Renal cortical epithelial cell (primary cell): Measurements from ENCODE around the gene SRRM5. TPM values are rescaled to one million over a fixed set of nuclear protein-coding genes. Genes with fewer than 3 reads are reported as not detected.
"Not testable (repeated sequence)": the region's sequence is repeated elsewhere in the genome, so short reads cannot be mapped to it uniquely, and the experiment has no call there.

Experiments
- DNase-seq: peaks from one replicate; pipeline ENCODE4 v3.0.0-alpha.2; 2011; ENCODE audit warnings: low read depth
- total RNA-seq: library from RNA; depleted of rRNA; stranded (reverse); fragments of >200 nt; gene quantifications from 2 replicates; pipeline ENCODE4 v1.2.3, GENCODE V29; 2014

Gene SRRM5
- total RNA-seq, 1 donor from 2014 or later: 0.05 TPM

DNA sequence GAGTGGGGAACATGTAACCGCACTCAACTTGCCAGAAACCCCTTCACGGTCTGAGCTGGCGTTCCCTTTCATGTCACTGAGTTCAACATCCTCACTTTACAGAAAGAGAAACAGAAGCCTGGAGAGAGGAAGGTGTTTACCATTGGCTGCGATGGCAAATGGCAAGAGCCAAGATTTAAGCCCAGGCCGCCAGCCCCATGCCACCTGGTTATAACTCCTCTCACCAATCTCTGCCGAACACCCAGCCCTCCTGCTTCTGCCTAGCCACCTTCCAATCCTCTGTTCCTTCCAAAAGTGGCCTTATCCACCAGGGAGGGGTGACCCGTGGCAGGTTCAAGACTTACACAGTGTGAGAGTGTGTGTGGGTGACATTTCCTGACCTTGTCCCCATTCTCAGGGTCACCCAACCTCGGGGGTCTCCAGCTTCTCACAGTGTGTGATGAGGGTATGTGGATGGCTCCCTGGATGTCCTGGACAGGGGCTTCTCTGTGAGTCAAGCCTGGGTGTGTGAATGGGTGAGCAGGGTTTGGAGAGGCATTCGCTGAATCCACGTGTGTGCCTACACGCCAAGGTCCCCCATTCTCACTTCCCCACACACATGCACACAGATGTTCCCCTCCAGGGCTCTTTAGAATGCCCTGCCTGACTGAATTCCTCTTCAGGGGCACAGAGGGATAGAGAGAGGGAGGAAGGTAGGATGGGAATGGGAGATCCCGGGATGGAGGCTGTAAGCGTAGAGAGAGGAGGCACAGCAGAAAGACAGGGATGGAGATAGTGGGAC lies 26.5 kb downstream of the SRRM5 start:
- no peak for DNase-seq

DNA sequence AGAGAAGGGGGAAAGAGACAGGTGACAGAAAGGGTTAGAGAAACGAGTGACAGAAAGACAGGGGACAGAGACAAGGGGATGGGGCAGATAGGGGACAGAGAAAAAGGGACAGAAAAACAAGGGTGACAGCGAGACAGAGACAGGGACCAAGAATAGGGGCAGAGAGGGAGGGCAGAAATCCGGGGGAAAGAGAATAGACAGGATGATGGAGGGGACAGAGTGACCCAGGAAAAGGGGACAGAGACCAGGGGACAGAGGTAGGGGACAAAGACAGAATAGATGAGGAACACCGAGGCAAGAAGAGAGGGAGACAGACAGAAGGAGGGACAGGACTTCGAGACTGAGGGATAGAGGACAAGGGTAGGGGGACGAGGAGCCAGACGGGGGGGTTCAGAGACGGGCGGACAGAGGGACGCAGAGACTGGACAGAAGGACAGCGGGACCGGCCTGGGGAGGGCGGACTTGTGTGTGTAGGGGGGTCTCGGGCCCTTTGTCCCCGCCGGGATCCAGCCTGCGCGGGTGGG lies 27.2 kb downstream of the SRRM5 start:
- no peak for DNase-seq

DNA sequence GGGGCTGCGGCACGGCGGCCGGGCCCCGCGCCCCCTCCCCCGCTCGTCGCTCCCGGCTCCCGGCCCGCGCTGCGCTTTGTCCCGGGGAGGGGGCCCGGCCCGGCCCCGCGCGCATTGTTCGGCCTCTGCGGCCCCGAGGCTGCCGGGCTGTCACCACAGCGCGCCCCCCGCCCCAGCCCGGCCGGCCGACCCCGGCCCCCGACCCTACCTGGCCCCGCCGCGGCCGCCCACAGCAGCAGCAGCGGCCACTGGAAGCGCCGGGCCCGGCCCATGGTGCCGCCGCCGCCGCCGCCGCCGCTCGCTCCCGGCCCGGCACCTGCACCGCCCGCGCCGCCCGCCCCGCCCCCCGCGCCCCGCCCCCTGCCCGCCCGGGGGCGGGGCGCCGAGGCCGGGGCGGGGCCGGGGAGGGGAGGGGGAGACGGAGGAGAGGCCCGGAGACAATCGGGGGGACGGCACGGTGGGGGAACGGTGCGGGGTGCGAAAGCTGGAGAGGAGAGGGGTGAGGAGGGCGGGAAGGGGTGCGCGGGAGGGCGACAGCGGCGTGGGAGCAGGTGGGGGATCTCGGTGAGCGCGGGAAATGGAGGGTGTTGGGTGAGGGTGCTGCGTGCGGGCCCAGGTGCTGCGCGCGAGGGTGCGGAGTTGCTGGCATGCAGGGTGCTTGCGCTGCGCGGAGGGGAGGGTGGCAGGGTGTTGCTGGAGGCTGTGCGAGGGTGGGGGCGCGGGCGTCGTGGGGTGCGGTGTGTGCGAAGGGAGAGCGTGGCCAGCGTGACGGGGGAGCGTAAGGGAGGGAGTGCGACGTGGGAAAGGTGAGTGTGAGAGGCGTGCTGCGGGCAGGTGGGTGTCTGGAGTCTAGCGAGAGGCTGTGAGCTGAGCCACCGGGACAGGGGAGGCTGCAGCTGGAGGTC lies 27.9 kb downstream of the SRRM5 start, which contains the start of gene CADM4:
Gene CADM4 (minus strand): TSS at position 332 of the 905 bp plus-strand sequence. CDS start 60 bp downstream, at position 272.
- DNase-seq: no peak

DNA sequence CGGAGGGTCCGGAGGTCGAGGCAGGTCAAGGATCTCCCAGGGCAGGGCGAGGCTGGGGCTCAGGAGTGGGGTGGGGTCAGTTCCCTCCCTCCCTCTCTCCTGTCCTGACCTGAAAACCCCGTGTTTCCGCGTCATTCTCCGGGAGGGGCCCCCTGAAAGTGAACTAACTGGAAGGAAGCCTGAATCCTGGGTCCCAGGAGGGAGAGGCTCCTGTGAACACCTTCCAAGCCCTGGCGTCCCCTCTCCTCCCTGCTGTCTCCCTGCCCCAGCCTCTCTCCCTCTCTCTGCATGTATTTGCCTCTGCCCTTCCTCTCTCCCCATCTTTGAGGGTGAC lies 28.5 kb downstream of the SRRM5 start:
- no peak for DNase-seq

DNA sequence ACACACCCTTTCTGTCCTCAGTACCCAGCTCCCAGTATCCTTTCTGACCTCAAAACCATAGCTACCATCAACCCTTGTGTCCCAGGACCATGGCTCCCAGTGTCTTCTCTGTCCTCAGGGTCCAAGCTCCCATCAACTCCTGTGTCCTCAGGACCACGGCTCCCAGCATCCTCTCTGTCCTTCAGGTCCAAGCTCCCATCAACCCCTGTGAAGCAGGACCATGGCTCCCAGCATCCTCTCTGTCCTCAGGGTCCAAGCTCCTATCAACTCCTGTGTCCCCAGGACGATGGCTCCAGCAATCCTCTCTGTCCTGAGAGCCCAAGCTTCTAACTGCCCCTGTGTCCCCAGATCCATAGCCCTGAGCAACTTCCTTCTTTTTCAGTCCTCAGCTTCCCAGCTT lies 29.4 kb downstream of the SRRM5 start:
- no peak for DNase-seq

DNA sequence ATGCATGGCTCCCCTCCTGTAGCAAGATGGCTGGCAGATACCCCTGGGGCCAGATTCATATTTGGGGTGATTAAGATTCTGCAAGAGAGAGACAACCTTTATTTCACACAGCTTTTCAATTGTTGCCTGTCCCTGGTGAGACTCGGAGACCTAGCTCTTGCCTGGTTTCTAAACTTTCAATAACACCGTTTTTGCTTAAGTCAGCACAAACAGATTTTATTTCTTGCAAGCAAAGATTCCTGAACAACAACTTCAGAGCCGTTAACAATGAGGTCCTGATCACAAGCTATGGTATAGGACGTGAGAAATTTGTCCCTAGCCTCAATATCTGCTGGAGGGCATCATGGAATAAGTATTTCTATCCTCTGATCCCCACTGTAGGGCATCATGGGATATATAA lies 30.6 kb downstream of the SRRM5 start:
- DNase-seq: no peak

DNA sequence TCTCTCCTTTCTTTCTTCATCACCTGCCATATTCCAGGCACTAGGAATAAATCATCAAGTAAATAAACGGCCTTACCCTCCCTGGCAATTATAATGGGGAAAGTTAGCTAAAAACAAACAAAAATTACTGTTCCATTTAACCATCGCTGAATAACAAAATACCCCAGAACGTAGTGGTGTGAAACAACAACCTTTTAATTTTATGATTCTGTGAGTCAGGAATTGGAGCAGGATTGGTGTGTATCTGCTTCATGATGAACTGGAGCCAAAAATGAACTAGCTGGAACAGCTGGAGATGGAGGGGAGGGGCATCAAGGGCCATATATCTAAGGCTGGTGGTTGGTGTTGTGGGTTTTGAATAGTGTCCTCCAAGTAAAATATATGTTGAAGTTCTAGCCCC lies 31.4 kb downstream of the SRRM5 start:
- no peak for DNase-seq

DNA sequence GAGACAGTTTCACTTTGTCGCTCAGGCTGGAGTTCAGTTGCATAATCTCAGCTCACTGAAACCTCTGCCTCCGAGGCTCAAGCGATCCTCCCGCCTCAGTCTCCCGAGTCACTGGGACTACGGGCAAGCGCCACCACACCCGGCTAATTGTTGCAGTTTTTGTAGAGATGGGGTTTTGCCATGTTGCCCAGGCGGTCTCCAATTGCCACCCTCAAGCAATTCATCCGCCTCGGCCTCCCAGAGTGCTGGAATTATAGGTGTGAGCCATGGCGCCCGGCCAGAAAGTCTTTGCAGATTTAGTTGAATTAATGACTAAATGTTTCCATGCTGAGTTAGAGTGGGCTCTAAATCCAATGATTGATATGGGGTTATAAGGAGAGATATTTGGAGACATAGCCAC lies 32.3 kb downstream of the SRRM5 start:
- DNase-seq: no peak

DNA sequence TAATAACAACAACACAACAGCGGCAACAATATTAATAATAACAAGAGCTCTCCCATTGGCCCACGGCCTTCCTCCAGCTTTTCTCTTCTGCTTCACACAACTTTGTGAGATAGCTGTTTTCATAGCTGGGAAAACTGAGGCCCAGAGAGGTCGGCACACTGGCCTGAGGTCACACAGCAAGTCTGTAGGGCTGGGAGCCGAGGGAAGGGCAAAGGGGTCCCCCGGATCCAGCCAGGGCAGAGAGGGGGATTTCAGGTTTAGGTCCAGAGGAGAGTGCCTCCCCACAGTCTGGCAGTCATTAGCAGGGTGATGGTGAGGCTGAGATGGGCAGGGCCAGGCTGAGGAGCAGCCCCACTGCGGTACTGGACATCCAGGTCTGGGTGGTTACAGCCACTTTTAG lies 36.7 kb downstream of the SRRM5 start:
- DNase-seq: no peak

DNA sequence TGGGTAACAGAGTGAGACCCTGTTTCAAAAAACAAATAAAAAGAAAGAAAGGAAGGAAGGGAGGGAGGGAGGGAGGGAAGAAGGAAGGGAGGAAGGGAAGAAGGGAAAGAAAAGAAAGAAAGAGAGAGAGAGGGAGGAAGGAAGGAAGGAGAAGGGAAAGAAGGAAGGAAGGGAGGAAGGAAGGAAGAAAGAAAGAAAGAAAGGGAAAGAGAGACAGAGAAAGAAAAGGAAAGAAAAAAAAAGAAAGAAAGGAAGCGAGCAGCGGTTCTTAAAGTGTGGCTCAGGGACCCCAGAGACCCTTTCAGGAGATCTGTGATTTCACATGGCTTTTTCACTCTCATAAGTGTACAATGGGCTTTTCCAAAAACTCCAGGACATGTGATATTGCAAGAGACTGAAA lies 37.6 kb downstream of the SRRM5 start:
- no peak for DNase-seq

DNA sequence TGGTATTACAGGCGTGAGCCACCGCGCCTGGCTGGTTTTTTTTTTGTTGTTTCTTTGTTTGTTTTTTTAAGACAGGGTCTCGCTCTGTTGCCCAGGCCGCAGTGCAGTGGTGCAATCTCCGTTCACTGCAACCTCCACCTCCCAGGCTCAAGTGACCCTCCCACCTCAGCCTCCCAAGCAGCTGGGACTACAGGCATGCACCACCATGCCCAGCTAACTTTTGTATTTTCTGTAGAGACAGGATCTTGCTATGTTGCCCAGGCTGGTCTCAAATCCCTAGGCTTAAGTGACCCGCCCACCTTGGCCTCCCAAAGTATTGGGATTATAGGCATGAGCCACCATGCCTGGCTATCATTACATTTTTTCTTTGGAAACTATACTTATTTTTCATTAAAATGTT lies 38.4 kb downstream of the SRRM5 start:
- DNase-seq: not testable (repeated sequence)

DNA sequence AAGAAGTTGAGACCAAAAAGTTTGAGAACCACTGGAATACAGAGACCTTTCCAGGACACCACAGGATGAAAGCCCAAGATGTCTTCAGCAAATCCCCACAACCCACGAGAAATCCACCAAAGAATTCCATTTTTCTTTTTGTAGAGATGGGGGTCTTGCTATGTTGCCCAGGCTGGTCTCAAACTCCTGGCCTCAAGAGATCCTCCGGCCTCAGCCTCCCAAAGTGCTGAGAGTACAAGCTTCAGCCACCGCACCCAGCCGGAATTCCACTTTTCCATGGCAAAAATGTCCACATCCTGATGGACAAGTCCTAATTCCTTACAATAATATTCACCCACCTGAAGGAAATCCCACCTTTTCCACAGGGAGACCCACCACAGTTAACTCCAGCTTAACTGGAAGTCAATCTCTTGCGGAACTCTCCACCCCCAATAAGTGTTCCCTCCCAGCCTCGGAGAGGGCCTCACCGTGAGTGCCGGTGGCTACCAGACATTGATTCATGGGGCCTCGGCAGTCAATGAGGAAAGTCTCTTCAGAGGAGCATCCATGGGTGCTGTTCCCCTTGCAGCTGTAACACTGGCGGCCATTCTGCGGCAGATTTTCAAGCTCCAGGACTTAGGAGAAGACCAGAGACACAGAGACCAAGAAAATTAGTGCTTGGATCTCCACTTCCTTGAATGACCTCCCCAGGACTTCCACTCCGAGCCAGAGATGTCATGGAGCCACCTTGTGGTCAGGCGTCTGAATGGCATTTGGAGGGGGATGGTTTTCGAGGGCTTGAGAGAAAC lies 40.1 kb downstream of the SRRM5 start:
- DNase-seq: peak; percentile 65

DNA sequence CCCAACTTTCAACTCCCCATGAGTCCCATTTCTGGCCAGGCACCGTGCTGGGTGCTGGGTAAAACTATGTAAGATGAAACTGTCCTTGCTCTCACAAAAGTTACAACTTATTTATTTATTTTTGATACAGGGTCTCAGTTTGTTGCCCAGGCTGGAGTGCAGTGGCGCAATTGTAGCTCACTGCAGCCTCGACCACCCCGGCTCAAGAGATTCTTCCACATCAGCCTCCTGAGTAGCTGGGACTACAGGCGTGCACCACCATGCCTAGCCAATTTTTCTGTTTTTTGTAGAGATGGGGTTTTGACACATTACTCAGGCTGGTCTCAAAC lies 40.6 kb downstream of the SRRM5 start:
- no peak for DNase-seq

DNA sequence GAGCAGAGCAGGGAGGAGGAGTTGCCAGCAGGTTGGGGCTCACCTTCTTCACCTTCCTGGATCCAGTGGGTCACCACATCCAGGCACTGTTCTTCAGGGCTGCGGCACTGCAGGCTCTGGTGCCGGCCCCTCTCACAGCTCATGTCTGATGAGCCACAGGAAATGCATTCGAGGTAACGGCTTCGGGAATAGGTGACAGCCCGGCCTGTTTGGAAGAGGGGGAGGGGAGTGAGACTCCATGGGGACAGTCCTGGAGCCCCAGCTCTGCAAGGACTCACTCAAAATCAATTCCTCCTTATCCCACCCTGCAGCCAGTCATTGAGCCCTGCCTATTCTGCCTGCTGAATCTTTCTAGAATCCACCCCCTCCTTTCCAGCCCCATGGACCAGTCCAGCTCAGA lies 44.5 kb downstream of the SRRM5 start:
- DNase-seq: no peak

DNA sequence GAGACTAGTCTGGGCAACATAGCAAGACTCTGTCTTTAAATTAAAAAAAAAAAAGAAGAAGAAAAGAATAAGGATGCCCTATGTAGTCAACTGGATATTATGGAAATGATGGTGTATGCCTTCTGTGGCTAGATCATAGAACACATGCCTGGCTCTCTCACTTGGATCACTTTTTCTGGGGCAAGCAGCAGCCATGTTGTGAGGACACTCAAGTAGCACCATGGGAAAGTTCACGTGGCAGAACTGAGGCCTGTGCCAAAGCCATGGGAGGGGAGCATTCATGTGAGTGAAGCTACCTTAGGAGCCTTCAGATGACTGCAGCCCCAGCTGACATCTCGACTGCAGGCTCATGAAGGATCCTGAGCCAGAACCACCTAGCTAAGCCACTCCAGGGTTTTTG lies 46.1 kb downstream of the SRRM5 start:
- no peak for DNase-seq

DNA sequence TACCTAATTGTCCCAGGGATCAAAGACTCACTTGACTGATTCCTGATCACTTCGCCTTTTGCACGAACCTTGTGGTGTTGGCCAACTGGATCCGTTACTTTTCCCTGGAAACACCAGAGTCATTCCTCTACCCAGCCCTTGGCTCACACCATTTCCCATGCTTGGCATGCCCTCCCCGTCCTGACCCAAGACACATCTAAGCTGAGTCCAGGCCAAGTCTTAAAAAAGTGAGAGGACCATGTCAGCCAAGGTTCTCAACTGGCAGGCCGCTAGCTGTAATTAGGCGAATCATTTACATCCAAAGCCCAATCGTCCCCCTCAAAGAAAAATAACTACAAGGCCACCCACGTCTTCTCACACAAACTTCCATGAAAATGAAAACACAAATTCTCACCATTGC lies 46.6 kb downstream of the SRRM5 start:
- DNase-seq: no peak

DNA sequence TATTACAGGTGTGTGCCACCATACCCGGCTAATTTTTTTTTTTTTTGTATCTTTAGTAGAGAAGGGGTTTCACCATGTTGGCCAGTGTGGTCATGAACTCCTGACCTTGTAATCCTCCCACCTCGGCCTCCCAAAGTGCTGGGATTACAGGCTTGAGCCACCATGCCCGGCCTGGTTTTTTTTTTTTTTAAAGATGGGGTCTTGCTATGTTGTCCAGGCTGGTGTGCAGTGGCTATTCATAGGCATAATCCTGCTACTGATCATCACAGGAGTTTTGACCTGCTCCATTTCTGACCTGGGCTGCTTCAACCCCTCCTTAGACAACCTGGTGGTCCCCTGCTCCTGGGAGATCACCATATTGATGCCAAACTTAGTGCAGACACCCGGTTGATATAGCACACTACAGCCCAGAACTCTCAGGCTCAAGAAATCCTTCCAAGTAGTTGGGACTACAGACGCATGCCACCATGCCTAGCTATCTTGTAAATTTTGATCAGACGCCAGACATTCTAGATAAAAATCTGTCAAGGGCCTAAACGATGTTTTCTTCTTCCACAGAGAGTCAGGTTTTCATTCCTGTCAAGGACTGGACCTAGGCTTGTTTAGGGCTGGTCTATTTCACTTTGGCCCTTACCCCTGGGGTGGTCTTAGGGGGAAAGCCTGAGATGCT lies 48.5 kb downstream of the SRRM5 start:
- DNase-seq: no peak

DNA sequence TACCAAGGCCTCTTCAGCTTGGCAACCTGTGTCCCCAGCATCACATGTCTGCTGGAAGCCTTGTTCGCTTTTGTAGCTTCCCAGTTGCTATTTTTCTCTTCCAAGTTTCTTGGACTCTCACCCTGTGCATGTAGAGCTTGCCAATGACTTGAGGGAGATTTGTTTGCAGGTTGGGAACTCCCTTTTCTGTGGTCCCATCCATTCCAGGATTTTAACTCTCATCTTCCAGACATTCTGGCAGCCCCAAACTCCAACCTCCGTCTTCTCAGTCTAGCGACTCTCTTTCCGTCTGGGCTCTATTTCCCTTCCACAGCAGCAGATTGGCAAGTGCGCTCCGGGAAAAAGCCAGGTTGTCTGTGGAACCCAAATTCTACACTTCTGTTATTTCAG lies 49.1 kb downstream of the SRRM5 start:
- DNase-seq: no peak

DNA sequence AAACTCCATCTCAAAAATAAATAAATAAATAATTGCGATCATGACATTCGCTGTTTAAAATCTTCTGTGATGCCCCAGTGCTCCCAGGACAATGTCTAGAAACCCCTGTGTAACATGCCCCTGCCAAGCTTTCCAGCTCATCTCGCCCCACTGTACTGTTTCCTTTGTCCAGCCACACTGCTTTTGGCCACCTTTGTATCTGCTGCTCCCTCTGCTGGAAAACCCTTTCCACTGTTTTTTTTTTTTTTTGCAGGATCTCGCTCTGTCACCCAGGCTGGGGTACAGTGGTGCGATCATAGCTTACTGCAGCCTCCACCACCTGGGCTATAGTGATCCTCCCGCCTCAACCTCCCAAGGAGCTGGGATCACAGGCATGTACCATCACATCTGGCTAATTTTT lies 50.6 kb downstream of the SRRM5 start:
- DNase-seq: peak; percentile 8

DNA sequence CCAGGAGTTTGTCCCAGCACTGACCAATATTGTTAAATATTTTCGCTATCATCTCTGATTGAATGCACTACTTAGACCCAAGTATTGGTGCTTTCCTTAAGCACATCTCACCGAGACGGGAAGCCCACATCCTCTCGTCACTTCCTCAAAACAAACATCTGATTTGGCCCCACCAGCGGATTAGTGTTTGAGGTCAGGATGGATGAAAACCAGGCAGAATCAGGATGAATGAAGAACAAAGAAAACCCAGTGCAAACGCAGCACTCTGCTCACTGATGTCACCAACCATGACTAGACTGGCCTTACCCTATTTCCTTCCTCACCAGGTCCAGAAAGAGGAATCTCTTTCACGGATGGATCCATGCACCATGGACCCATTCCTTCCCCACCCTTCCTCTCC lies 52.1 kb downstream of the SRRM5 start:
- no peak for DNase-seq
